NCI-H82 treated with DMSO at 0.1 percent for 48 hours (cell line): ENCODE results near the gene DIP2B.
A peak's percentile ranks its signal among the peaks of the same experiment; 100 is the strongest.
"Not testable (repeated sequence)": the region's sequence is repeated elsewhere in the genome, so short reads cannot be mapped to it uniquely, and the experiment has no call there.

Source experiments
- DNase-seq: peaks from one replicate; lab custom pipeline; 2025; ENCODE audit not compliant: unreplicated experiment; lab: John Stamatoyannopoulos, UW

The DIP2B gene

DNA sequence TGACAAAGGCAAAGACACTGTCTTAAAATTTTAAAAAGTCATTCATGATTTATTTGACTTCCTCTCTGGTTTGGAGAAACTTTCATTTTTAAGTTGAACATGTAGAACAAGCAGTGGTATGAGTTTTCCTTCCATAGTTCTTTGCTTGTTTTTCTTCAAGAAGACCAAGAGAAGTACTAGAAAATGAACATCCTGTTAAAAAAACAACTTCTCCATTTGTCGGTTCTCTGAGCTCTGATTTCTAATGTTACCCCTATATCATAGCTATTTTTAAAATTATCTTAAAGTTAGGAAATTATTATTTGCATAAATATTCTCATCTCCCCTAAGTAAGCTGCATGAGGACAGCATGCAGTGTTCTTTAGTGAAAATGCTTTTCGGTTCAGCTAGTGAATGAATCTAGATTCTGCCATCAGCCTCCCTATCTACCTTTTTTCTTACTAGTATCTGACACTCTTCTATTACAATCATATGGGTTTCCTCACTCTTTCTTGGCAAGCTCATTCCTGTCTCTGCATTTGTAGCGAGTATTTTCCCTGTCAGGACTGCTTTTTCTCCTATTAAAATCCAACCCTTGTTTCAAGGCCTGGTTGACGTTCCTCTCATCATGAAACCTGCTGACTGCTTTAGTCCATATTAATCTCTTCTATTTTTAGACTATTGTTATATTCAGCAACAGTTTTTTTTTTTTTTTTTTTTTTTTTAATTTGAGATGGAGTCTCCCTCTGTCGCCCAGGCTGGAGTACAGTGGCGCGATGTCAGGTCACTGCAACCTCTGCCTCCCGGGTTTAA lies 15.8 kb downstream of the DIP2B start:
- DNase-seq = no peak

GRCh38 chr12:50521781-50522180 lies 17.0 kb downstream of the DIP2B start:
- DNase-seq = not testable (repeated sequence)

DNA sequence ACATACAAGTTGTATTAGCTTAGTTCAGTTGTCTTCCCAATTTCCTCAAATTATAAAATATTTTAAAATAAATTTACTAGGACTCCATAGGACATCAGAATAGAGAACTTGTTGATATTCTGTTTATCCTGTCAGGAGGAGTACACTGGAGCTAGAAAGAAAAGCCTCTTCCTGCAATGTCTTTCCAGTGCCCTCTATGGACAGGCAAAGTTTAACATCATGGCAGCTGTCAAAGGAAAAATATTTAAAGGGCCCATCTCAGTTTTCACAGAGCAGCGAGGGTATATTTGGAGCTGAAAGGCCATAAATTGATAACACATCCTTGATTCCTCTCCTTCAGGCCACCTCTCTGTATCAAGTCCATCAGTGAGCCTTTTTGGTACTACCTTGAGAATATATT lies 19.0 kb downstream of the DIP2B start:
- no peak for DNase-seq

GRCh38 chr12:50524621-50525020 lies 19.8 kb downstream of the DIP2B start:
- no peak for DNase-seq

DNA sequence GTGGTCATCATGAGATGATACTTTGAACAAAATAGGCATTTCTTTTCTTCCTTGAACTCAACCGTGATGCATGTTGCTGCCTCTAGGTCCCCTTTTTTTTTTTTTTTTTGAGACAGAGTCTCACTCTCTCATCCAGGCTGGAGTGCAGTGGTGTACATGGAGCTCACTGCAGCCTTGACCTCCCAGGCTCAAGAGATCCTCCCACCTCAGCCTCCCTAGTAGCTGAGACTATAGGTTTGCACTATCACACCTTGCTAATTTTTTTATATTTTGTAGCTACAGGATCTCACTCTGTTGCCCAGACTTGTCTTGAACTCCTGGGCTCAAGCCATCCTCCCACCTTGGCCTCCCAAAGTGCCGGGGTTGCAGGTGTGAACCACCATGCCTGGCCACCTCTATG lies 20.6 kb downstream of the DIP2B start:
- DNase-seq = no peak

GRCh38 chr12:50527359-50527726 lies 22.6 kb downstream of the DIP2B start:
- no peak for DNase-seq

DNA sequence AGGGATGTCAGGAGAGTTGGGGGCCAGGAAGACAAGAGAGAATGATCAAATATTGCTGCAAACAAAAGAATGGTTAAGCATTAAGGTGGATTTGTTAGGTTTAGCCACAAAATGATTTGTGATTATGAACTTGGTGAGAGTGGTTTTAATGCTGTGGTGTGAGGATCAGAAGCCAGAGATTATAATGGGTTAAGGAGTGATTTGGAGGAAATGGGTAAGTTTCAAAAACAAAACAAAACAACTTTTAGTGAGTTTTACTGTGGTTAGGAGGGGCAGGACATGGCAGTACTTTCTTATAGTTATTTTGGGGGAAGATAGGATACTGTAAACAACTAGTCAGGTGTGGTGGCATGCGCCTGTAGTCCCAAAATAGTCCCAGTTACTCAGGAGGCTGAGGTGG lies 24.0 kb downstream of the DIP2B start:
- no peak for DNase-seq

- no peak for DNase-seq
Measured at GRCh38 chr12:50529345-50529744, 24.6 kb downstream of the DIP2B start.

- no peak for DNase-seq
Measured at GRCh38 chr12:50530532-50530931, 25.7 kb downstream of the DIP2B start.

- no peak for DNase-seq
Measured at GRCh38 chr12:50533203-50533584, 28.4 kb downstream of the DIP2B start.

DNA sequence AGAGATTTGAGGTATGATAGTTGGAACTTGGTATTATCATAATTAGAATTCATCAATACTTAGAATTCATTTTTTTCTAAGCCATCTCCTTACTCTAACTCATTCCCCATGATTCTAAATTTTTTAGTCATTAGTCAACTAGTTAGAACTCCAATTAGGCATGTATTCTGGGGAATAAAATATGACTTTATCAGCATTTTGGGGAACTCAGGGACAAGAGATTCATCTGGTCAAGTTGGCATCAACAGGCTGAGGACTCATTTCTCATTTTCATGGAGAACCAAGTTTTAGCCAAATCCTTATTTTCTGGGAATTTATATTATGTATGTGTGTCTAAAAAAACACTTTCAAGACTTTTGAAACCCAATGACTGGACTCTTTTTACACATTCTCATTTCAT lies 29.2 kb downstream of the DIP2B start:
- no peak for DNase-seq

- no peak for DNase-seq
Measured at GRCh38 chr12:50536831-50537537, 32.2 kb downstream of the DIP2B start.

GRCh38 chr12:50537538-50537919 lies 32.7 kb downstream of the DIP2B start:
- no peak for DNase-seq

DNA sequence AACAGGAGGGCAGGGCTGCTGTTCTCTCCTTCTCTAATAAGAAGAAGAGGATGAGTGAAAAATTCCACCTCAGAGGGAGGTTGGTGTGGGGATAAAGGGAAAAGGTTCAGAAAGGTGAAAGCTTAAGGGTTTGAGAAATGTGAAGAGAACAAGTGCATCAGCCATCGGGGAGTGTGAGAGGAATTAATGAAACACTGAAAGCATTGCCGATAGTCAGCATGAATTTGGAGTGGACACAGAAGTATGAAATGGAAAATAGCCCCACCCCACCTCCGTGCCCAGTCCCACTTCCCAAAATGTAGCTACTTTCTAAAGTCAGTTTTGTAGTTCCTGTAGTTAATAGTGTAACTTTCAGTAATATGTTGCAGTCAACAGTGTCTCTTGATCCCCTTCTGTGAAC lies 33.4 kb downstream of the DIP2B start:
- DNase-seq = no peak

- no peak for DNase-seq
Measured at GRCh38 chr12:50541139-50541538, 36.4 kb downstream of the DIP2B start.

GRCh38 chr12:50542448-50542847 lies 37.7 kb downstream of the DIP2B start:
- peak; percentile 11 for DNase-seq

DNA sequence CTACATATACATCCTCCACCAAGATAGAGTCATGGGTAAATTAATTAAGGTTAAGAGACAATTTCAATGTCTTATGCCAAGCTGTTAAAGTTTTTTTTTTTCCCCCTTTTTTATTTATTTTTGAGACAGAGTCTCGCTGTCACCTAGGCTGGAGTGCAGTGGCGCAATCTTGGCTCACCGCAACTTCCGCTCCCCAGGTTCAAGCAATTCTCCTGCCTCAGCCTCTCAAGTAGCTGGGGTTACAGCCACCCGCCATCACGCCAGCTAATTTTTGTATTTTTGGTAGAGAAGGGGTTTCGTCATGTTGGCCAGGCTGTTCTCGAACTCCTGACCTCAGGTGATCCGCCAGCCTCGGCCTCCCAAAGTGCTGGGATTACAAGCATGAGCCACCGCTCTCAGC lies 38.4 kb downstream of the DIP2B start:
- not testable (repeated sequence) for DNase-seq

GRCh38 chr12:50545213-50545612 lies 40.4 kb downstream of the DIP2B start:
- DNase-seq = no peak

DNA sequence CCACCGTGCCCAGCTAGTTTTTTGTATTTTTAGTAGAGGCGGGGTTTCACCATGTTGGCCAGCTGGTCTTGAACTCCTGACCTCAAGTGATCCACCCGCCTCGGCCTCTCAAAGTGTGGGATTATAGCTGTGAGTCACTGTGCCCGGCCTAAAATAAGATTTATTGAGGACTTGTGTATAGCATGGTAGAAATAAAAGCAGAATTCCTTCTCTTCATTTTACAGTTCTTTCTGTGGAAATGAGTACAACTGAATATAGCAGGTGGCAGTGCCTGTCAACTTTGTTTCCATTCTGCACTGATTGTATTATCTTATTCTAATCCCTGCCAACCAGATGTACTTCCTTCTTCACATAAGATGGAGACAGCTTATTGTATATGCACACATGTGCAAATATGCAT lies 41.0 kb downstream of the DIP2B start:
- DNase-seq = peak; percentile 22

DNA sequence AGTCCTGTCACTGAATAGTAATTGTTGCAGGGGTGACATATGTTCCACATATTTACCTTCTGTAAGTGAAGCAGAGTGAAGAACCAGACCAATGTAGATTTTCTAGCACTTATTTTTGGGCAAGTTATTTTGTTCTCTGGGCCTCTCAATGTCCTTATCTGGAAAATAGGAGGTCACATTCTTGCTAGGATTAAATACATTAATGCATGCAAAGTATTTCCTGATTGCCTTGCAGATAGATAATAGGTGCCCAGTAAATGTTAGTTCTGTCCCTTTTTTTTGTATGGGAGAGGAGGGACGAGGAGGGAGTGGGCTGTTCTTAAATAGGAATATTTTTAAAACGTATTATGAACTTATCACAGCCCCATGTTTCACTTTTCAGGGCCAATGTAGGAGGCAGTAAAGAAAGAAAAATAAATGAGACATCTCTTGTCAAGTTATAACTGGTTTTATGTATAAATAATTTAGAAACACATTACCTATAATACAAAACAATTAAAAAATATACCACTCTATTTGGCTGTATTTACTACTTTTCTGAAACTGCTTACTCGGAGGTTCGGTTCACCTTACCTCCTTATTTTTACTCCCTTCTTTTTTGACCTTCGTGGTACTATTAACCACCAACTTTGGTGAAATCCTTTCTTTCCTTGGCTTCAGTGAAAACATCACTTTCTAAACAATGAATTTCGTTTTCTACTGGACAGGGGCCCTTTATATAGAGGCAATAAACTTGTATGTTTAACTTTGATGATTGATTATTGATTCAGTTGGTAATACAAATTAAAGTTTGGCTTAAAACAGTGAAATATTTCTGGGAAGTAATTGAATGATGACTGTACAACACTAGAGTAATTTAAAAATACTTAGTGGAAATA lies 41.9 kb downstream of the DIP2B start:
- no peak for DNase-seq

- no peak for DNase-seq
Measured at GRCh38 chr12:50547742-50548141, 43.0 kb downstream of the DIP2B start.

- no peak for DNase-seq
Measured at GRCh38 chr12:50549885-50550284, 45.1 kb downstream of the DIP2B start.
